A673 (cell line): ENCODE measurements around the gene MITF.

Experiments
- CTCF ChIP-seq: fragments of 300-800, 200-600 bp; sonication (generic); conservative IDR thresholded peaks from 2 replicates; pipeline ENCODE4 v1.5.1; 2017; ENCODE audit warnings: low read depth, mild to moderate bottlenecking, antibody characterized with exemption, low read length, moderate library complexity, mixed read lengths
- EZH2 ChIP-seq: fragments of 200-600 bp; sonication (generic); IDR thresholded peaks from 2 replicates; pipeline ENCODE4 v1.6.1; 2017; ENCODE audit warnings: borderline replicate concordance, low read depth, mild to moderate bottlenecking, mixed read lengths, antibody characterized with exemption, low read length; ENCODE audit not compliant: poor library complexity, severe bottlenecking

DNA sequence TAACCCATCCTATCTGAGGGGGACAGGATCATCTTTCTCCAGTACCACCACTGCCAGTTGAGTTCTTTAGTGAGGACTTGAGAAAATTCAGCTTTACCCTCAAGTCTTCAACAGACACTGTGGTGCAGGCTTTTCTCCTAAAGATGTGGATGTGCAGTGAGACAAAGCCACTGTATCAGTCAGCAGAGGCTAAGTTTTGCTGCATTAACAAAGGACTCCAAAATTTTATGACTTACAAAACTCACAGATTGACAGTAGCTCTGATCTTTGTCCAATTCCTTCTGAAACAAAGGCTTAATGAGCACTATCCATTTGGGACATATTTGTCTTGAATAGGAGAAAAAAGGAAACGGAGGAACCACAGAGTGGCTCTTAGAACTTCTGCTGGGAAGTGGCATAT is 87.9 kb downstream of the MITF start:
- no peak for TF ChIP-seq CTCF
- TF ChIP-seq EZH2, result no peak
